ENCODE measurements around the gene EEF2K. TPM values are rescaled to one million over a fixed set of nuclear protein-coding genes. Genes with fewer than 3 reads are reported as not detected.

The EEF2K gene
- total RNA-seq, 4 donors from 2014 or later = 42.8 to 90.8 (median 50.3) TPM

DNA sequence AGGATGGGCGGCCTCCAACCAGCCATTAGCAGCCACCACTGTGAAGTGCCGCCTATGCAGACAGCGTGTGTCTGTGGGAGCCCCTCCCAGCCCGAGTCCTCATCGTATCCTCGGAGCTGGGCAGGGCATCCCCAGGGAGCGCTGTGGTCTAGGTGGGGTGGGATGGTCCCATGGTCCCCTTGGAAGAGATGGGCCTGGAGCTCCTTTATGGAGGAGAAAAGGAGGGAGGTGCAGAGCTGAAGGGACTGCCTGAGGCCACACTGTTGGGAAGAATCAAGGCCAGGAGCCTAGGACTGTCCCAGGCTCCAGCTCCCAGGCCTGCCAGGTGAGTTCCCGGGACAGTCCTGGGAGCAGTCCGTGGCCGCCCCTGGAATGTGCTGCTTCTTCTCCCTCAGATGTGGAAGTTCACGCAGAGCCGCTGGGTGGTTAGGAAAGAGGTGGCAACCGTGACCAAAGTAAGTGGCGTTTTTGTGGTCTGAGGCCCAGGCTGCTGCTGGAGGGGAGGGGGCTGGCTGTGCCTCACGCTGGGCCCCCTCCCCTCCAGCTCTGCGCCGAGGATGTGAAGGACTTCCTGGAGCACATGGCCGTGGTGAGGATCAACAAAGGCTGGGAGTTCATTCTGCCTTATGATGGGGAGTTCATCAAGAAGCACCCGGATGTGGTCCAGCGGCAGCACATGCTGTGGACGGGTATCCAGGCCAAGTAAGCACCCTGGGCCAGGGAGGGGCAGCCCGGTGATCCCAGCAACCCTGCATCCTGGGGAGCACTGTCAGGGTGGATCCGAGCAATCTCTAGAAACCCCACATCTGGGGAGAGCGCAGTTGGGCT is 118.1 kb downstream of the EEF2K start:
- Histone ChIP-seq H3K27me3 (no peaks in the 10 kb centered on the region), H3K4me3 (no peak overlapping the region), H3K36me3 (peaks cover 0 to 92% (median 45%) of the 10 kb centered on the region in 3 donors), H3K9me3 (no peaks in the 10 kb centered on the region), H3K27ac (no peak overlapping the region), H3K4me1 (peaks cover 0 to 10% (median 0%) of the 10 kb centered on the region in 4 donors)
- no peak for TF ChIP-seq POLR2A (IDR thresholded peaks at IDR 0.05)
- TF ChIP-seq EP300 (IDR thresholded peaks at IDR 0.05) = no peak
- TF ChIP-seq, protein P1, sequence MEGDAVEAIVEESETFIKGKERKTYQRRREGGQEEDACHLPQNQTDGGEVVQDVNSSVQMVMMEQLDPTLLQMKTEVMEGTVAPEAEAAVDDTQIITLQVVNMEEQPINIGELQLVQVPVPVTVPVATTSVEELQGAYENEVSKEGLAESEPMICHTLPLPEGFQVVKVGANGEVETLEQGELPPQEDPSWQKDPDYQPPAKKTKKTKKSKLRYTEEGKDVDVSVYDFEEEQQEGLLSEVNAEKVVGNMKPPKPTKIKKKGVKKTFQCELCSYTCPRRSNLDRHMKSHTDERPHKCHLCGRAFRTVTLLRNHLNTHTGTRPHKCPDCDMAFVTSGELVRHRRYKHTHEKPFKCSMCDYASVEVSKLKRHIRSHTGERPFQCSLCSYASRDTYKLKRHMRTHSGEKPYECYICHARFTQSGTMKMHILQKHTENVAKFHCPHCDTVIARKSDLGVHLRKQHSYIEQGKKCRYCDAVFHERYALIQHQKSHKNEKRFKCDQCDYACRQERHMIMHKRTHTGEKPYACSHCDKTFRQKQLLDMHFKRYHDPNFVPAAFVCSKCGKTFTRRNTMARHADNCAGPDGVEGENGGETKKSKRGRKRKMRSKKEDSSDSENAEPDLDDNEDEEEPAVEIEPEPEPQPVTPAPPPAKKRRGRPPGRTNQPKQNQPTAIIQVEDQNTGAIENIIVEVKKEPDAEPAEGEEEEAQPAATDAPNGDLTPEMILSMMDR (IDR thresholded peaks at IDR 0.05) = no peak
- WGBS, 2 donors = 83 to 84% methylated on average over 21 to 22 of the region's 24 CpGs
- no peak for DNase-seq (ENCODE audit: low spot score in 2 of 2)

DNA sequence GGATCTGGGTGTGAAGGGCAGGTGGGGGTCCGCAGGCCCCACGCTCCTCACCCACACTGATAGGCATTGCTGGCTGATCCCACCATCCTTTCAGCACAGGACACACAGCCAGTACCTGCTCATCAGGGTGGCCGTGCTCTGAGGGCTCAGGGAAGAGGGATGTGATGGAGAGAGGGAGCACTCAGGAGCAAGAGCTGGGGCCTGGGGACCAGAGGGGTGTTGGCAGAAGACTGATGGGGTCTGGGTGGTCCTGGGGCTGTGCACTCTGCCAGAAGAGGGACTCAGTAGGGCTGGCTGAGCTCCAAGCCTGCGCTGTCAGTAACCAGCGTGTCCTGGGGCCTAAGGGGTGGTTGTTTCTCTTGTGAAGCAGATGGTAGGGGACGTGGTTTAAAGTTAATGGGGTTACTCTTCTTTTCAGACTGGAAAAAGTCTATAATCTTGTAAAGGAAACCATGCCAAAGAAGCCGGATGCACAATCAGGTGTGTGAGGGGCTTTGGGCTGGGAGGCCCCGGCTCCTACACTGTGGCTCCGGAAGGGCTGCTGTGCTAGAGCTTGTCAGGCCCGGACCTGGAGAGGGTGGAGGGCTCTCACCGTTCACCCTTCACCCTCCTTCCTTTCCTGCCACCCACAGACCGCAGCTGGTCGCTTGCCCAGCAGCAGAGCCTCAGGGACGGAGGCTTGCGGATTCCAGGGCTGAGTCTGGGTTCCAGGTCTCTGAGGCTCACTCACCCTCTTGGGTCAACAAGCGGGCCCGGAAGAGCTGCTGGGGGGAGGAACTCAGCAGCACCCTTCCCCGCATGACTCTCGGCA is 118.9 kb downstream of the EEF2K start:
- no peak overlapping the region for H3K27ac ChIP-seq
- DNase-seq (ENCODE audit: low spot score in 2 of 2) = no peak
- H3K36me3 ChIP-seq = peaks cover 0 to 91% (median 45%) of the 10 kb centered on the region in 3 donors
- H3K9me3 ChIP-seq = no peaks in the 10 kb centered on the region
- H3K4me1 ChIP-seq = peaks cover 0 to 10% (median 0%) of the 10 kb centered on the region in 4 donors
- 84 to 94% methylated on average over 16 to 17 of the region's 19 CpGs for WGBS, 2 donors
- H3K27me3 ChIP-seq = no peaks in the 10 kb centered on the region
- TF ChIP-seq POLR2A (IDR thresholded peaks at IDR 0.05) (no peak), EP300 (IDR thresholded peaks at IDR 0.05) (no peak)
- no peak overlapping the region for H3K4me3 ChIP-seq

DNA sequence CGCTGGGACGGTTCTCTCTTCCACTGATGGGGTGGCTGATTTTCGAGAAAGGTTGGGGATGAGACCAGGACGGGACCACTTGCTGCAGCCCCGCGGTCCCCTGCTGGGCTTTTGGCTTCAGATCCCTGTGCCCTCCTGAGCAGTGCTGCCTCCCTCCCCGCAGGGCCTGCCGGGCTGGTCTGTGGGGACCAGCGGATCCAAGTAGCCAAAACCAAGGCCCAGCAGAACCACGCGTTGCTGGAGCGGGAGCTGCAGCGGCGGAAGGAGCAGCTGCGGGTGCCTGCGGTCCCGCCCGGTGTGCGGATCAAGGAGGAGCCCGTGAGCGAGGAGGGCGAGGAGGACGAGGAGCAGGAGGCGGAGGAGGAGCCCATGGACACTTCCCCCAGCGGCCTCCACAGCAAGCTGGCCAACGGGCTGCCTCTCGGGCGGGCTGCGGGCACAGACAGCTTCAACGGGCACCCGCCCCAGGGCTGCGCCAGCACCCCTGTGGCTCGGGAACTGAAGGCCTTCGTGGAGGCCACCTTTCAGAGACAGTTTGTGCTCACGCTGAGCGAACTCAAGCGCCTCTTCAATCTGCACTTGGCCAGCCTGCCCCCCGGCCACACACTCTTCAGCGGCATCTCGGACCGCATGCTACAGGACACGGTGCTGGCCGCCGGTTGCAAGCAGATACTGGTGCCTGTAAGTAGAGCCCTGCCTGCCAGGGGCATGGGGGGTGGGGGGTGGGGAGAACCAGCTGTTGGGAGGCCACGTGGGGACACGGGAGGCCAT is 119.7 kb downstream of the EEF2K start:
- Histone ChIP-seq H3K27me3 (no peaks in the 10 kb centered on the region), H3K27ac (no peak overlapping the region), H3K36me3 (peaks cover 0 to 92% (median 45%) of the 10 kb centered on the region in 3 donors), H3K9me3 (no peaks in the 10 kb centered on the region), H3K4me1 (peaks cover 0 to 10% (median 0%) of the 10 kb centered on the region in 4 donors), H3K4me3 (no peak overlapping the region)
- TF ChIP-seq POLR2A (IDR thresholded peaks at IDR 0.05) (no peak), EP300 (IDR thresholded peaks at IDR 0.05) (no peak)
- TF ChIP-seq, protein P1 (IDR thresholded peaks at IDR 0.05) = no peak
- no peak for DNase-seq (ENCODE audit: low spot score in 2 of 2)
- 90 to 92% methylated on average over 39 to 46 of the region's 46 CpGs for WGBS, 2 donors

DNA sequence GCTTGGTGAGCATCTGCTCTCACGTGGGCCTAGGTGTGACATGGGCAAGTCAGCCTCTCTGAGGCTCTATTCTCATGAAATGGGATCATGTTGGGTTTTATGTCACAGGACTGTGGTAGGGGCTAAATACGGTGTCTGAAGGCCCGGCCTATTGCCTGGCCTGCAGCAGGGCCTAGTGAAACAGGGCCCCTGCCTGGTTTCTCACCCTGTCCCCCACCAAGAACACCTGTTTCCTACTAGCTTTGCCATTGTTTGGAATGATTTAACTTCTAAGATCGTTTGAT is 120.2 kb downstream of the EEF2K start:
- peaks cover 0 to 97% (median 45%) of the 10 kb centered on the region in 3 donors for H3K36me3 ChIP-seq

More for the DNA sequence above, 120.2 kb downstream of the EEF2K start:
- TF ChIP-seq EP300 (IDR thresholded peaks at IDR 0.05) (no peak), POLR2A (IDR thresholded peaks at IDR 0.05) (no peak)
- TF ChIP-seq, protein P1 (IDR thresholded peaks at IDR 0.05) = no peak
- no peak for DNase-seq (ENCODE audit: low spot score in 2 of 2)
- H3K27me3 ChIP-seq = no peaks in the 10 kb centered on the region
- no peak overlapping the region for H3K4me3 ChIP-seq
- no peak overlapping the region for H3K27ac ChIP-seq
- WGBS, 2 donors = 79 to 88% methylated on average over 4 of the region's 4 CpGs
- H3K9me3 ChIP-seq = no peaks in the 10 kb centered on the region
- H3K4me1 ChIP-seq = peaks cover 0 to 5% (median 0%) of the 10 kb centered on the region in 4 donors

All from tibial nerve (tissue), 4 donors.